IMR-90 (cell line): ENCODE data around the gene CCDC71.

Source experiments
- CEBPB ChIP-seq: IDR thresholded peaks from 2 replicates; pipeline ENCODE4 v1.6.1; 2012; ENCODE audit warnings: low read depth, low read length, improper control_type of control experiment
- MAFK ChIP-seq: IDR thresholded peaks from 2 replicates; pipeline ENCODE4 v1.6.1; 2012; ENCODE audit warnings: low read depth, low read length, improper control_type of control experiment
- MAZ ChIP-seq: IDR thresholded peaks from 2 replicates; pipeline ENCODE4 v1.6.1; 2012; ENCODE audit warnings: low read depth, mild to moderate bottlenecking, low read length, improper control_type of control experiment, moderate library complexity, borderline replicate concordance
- POLR2A ChIP-seq: IDR thresholded peaks from 2 replicates; pipeline ENCODE4 v1.6.1; 2012; ENCODE audit warnings: mild to moderate bottlenecking, low read depth, low read length
- RAD21 ChIP-seq: IDR thresholded peaks from 2 replicates; pipeline ENCODE4 v1.6.1; 2012; ENCODE audit warnings: low read length, improper control_type of control experiment
- RFX5 ChIP-seq: IDR thresholded peaks from 2 replicates; pipeline ENCODE4 v1.8.0; 2012; ENCODE audit warnings: low read depth, mild to moderate bottlenecking, low read length, moderate library complexity
- SMC3 ChIP-seq: fragments of 150-350 bp; IDR thresholded peaks from 2 replicates; pipeline ENCODE4 v1.6.1; 2016; ENCODE audit warnings: low read depth, mild to moderate bottlenecking, antibody characterized with exemption, low read length, moderate library complexity
- TF ChIP-seq, protein P1 (sequence below): conservative IDR thresholded peaks from 2 replicates; pipeline ENCODE4 v1.5.1; 2012; ENCODE audit warnings: mild to moderate bottlenecking, low read depth, low read length, improper control_type of control experiment
- TF ChIP-seq, protein P2 (sequence below): fragments of 150-350 bp; IDR thresholded peaks from 2 replicates; pipeline ENCODE4 v1.6.1; 2017; ENCODE audit warnings: mild to moderate bottlenecking, antibody characterized with exemption, low read length, low read depth
- TF ChIP-seq, protein P3 (sequence below): fragments of 150-350 bp; IDR thresholded peaks from 2 replicates; pipeline ENCODE4 v1.6.1; 2016; ENCODE audit warnings: low read depth, mild to moderate bottlenecking, low read length, moderate library complexity, borderline replicate concordance

DNA sequence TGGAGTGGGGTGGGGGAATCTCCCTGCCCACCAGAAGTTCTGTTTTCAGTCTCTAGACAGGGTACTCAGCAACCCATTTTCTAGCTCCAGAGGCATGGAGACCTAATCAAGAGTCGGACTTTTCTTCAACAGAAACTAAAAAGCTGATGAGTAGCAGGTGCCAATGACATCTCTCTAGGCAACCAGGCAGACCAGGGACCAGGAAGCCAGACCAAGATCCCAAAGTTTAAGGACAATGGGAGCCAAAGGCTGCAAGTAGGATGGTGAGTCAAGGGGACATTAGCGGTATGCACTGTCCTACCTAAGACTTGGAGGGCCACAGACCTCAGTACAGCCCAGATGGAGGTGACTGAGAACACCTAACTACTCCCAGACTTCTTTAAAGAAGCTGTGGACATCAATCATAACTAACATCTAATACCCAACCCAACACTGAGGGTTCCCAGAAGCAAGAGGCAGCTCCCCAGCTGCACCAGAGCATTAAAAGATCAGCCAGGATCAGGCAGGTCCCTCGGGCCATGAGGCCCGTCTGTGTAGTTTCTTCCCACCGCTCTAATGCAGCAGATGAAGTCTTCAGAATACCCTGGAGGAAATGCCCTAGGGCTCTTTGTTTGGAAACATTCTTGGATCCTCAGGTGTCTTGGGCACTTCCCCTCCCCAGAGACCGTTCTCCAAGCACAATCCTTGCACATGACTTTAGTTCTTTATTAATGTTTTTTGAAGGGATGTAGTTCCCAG is 979 bp downstream of the CCDC71 start:
- TF ChIP-seq, protein P1, sequence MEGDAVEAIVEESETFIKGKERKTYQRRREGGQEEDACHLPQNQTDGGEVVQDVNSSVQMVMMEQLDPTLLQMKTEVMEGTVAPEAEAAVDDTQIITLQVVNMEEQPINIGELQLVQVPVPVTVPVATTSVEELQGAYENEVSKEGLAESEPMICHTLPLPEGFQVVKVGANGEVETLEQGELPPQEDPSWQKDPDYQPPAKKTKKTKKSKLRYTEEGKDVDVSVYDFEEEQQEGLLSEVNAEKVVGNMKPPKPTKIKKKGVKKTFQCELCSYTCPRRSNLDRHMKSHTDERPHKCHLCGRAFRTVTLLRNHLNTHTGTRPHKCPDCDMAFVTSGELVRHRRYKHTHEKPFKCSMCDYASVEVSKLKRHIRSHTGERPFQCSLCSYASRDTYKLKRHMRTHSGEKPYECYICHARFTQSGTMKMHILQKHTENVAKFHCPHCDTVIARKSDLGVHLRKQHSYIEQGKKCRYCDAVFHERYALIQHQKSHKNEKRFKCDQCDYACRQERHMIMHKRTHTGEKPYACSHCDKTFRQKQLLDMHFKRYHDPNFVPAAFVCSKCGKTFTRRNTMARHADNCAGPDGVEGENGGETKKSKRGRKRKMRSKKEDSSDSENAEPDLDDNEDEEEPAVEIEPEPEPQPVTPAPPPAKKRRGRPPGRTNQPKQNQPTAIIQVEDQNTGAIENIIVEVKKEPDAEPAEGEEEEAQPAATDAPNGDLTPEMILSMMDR = no peak
- TF ChIP-seq POLR2A = no peak
- TF ChIP-seq CEBPB = no peak
- no peak for TF ChIP-seq RFX5
- no peak for TF ChIP-seq MAFK
- TF ChIP-seq, protein P2, sequence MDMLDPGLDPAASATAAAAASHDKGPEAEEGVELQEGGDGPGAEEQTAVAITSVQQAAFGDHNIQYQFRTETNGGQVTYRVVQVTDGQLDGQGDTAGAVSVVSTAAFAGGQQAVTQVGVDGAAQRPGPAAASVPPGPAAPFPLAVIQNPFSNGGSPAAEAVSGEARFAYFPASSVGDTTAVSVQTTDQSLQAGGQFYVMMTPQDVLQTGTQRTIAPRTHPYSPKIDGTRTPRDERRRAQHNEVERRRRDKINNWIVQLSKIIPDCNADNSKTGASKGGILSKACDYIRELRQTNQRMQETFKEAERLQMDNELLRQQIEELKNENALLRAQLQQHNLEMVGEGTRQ = no peak
- TF ChIP-seq RAD21 = no peak
- TF ChIP-seq SMC3 = no peak
- TF ChIP-seq, protein P3, sequence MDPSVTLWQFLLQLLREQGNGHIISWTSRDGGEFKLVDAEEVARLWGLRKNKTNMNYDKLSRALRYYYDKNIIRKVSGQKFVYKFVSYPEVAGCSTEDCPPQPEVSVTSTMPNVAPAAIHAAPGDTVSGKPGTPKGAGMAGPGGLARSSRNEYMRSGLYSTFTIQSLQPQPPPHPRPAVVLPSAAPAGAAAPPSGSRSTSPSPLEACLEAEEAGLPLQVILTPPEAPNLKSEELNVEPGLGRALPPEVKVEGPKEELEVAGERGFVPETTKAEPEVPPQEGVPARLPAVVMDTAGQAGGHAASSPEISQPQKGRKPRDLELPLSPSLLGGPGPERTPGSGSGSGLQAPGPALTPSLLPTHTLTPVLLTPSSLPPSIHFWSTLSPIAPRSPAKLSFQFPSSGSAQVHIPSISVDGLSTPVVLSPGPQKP = no peak
- no peak for TF ChIP-seq MAZ
